Body of pancreas (tissue), 4 donors: ENCODE measurements around the gene GRIK3. TPM values are rescaled to one million over a fixed set of nuclear protein-coding genes. Genes with fewer than 3 reads are reported as not detected.

Experiments
- ATAC-seq: fragments of 150-250 bp; one replicate; pipeline ENCODE4 v1.9.1; 2016
- DNase-seq, 4 donors: peaks; one replicate each; pipeline ENCODE4 v3.0.0-alpha.2; 2019
- H3K27ac ChIP-seq, 4 donors: fragments of 200-600 bp; sonication (generic); 1 replicate in 3 of 4; 2 replicates in 1 of 4; pipeline versions ENCODE4 v1.5.1 to v1.6.1; 2016 to 2019; ENCODE audit warnings: mild to moderate bottlenecking in 1 of 4, mixed read lengths in 1 of 4, moderate library complexity in 1 of 4
- H3K27me3 ChIP-seq, 2 donors: fragments of 200-600 bp; sonication (generic); one replicate each; pipeline ENCODE4 v1.6.0; 2016; ENCODE audit warnings: mild to moderate bottlenecking in 1 of 2
- H3K36me3 ChIP-seq, 2 donors: fragments of 200-600 bp; sonication (generic); replicated peaks in 1 of 2; 2 replicates each; pipeline ENCODE4 v1.5.1; 2016; ENCODE audit warnings: low read depth in 2 of 2; ENCODE audit not compliant: insufficient read depth in 1 of 2
- H3K4me1 ChIP-seq: fragments of 200-600 bp; sonication (generic); one replicate; pipeline ENCODE4 v1.6.0; 2016
- H3K4me3 ChIP-seq, 2 donors: fragments of 200-600 bp; sonication (generic); 1 replicate in 1 of 2; 2 replicates in 1 of 2; pipeline ENCODE4 v1.5.1; 2016 to 2019
- H3K9me3 ChIP-seq, 3 donors: fragments of 200-600 bp; sonication (generic); 1 replicate in 2 of 3; 2 replicates in 1 of 3; pipeline ENCODE4 v1.5.1; 2016
- CTCF ChIP-seq, 7 experiments: fragments of 450-650 bp in 4 of 7; fragments of 200-600 bp in 3 of 7; sonication (generic) in 3 of 7; IDR thresholded peaks; one replicate each; pipeline ENCODE4 v1.5.1; 2016 to 2019; ENCODE audit warnings: antibody characterized with exemption in 7 of 7
- POLR2A ChIP-seq, 3 donors: fragments of 450-650 bp; IDR thresholded peaks; one replicate each; pipeline ENCODE4 v1.6.1; 2016; ENCODE audit warnings: antibody characterized with exemption in 3 of 3, mild to moderate bottlenecking in 2 of 3
- WGBS, 2 donors: methylation state at CpG; one replicate each; pipeline ENCODE4 v1.1.5; 2017; 5-methylcytosine and 5-hydroxymethylcytosine counted together
- intact Hi-C: fragments of 100-400 bp; cut with DNase I; formaldehyde crosslinking; loops from one replicate; pipeline ENCODE4 v1.15.1; 2023
- total RNA-seq, 2 donors: library from RNA; depleted of rRNA; stranded (reverse); fragments of >200 nt; gene quantifications; one replicate each; pipeline ENCODE4 v1.1.0, GENCODE V29; 2016

Gene GRIK3
- total RNA-seq, 2 donors from 2014 or later: under 0.01 to 0.99 TPM

GRCh38 chr1:37058424-37058988 is 24.2 kb upstream of the GRIK3 start:
- Histone ChIP-seq H3K36me3 (no peaks in the 10 kb centered on the region), H3K4me3 (no peak overlapping the region), H3K4me1 (no peaks in the 10 kb centered on the region), H3K27ac (no peak overlapping the region), H3K9me3 (no peaks in the 10 kb centered on the region), H3K27me3 (peaks cover 0 to under 1% of the 10 kb centered on the region in 2 donors)
- no peak for TF ChIP-seq POLR2A (IDR thresholded peaks at IDR 0.05)
- no peak for TF ChIP-seq CTCF (IDR thresholded peaks at IDR 0.05)
- WGBS, 2 donors: 67 to 73% methylated on average over 5 of the region's 5 CpGs
- DNase-seq (no peak), ATAC-seq (no peak)
- intact Hi-C loops: no loop called here

- H3K4me3 ChIP-seq: no peak overlapping the region
- intact Hi-C loops: no loop called here
- ATAC-seq (no peak), DNase-seq (no peak)
- TF ChIP-seq CTCF (IDR thresholded peaks at IDR 0.05) (no peak), POLR2A (IDR thresholded peaks at IDR 0.05) (no peak)
- H3K27ac ChIP-seq: no peak overlapping the region
- no peaks in the 10 kb centered on the region for H3K4me1 ChIP-seq
- 42 to 56% methylated on average over 4 to 6 of the region's 6 CpGs for WGBS, 2 donors
- no peaks in the 10 kb centered on the region for H3K9me3 ChIP-seq
- H3K27me3 ChIP-seq: no peaks in the 10 kb centered on the region
- H3K36me3 ChIP-seq: no peaks in the 10 kb centered on the region
Observed at GRCh38 chr1:37056325-37056724, 22.0 kb upstream of the GRIK3 start.

- 54 to 67% methylated on average over 2 to 3 of the region's 3 CpGs for WGBS, 2 donors
- Histone ChIP-seq H3K4me1 (no peaks in the 10 kb centered on the region), H3K4me3 (no peak overlapping the region), H3K9me3 (no peaks in the 10 kb centered on the region), H3K27ac (no peak overlapping the region), H3K36me3 (no peaks in the 10 kb centered on the region), H3K27me3 (no peaks in the 10 kb centered on the region)
- ATAC-seq (no peak), DNase-seq (no peak)
- no peak for TF ChIP-seq CTCF (IDR thresholded peaks at IDR 0.05)
- no peak for TF ChIP-seq POLR2A (IDR thresholded peaks at IDR 0.05)
- intact Hi-C loops: no loop called here
Observed at GRCh38 chr1:37055631-37056030, 21.3 kb upstream of the GRIK3 start.

GRCh38 chr1:37053173-37053572 is 18.9 kb upstream of the GRIK3 start:
- intact Hi-C loops: no loop called here
- 61 to 68% methylated on average over 2 to 5 of the region's 5 CpGs for WGBS, 2 donors

More at GRCh38 chr1:37053173-37053572, 18.9 kb upstream of the GRIK3 start:
- Histone ChIP-seq H3K4me1 (no peaks in the 10 kb centered on the region), H3K27ac (no peak overlapping the region), H3K36me3 (no peaks in the 10 kb centered on the region), H3K27me3 (no peaks in the 10 kb centered on the region), H3K4me3 (no peak overlapping the region), H3K9me3 (no peaks in the 10 kb centered on the region)
- no peak for DNase-seq
- TF ChIP-seq CTCF (IDR thresholded peaks at IDR 0.05) (no peak), POLR2A (IDR thresholded peaks at IDR 0.05) (no peak)
- ATAC-seq: no peak
